ENCODE results near the gene CORO2B. TPM values are rescaled to one million over a fixed set of nuclear protein-coding genes. Genes with fewer than 3 reads are reported as not detected.

The CORO2B gene
- total and polyA plus RNA-seq, 10 donors, result 0.93 to 8.8 (median 3.6) TPM

- 86 to 93% (median 90%) methylated on average over 9 of the region's 9 CpGs for WGBS, 5 donors
- TF ChIP-seq POLR2A (IDR thresholded peaks at IDR 0.05), result no peak
- TF ChIP-seq POLR2AphosphoS5 (IDR thresholded peaks at IDR 0.05), result no peak
- no peak for TF ChIP-seq CTCF (IDR thresholded peaks at IDR 0.05 in 8 of 11, conservative IDR thresholded peaks at IDR 0.05 in 3 of 11)
- Histone ChIP-seq H3K36me3 (no peaks in the 10 kb centered on the region), H3K4me1 (peaks cover 0 to 50% (median 22%) of the 10 kb centered on the region in 6 donors), H3K27me3 (replicated peaks in 1 of 7) (peaks cover 0 to 6% (median 0%) of the 10 kb centered on the region in 7 donors), H3K4me3 (no peak overlapping the region), H3K27ac (no peak overlapping the region), H3K9me3 (no peaks in the 10 kb centered on the region)
- peak; percentile 33 for DNase-seq
- intact Hi-C loops (cut with DNase I; ENCODE audit: low total_unique reads), result no loop called here
Observed at GRCh38 chr15:68590721-68591389, 12.1 kb downstream of the CORO2B start.

- DNase-seq, result no peak
- peaks cover 0 to 6% (median 0%) of the 10 kb centered on the region in 7 donors for H3K27me3 ChIP-seq (replicated peaks in 1 of 7)
- no peak overlapping the region for H3K27ac ChIP-seq
- TF ChIP-seq CTCF (IDR thresholded peaks at IDR 0.05 in 8 of 11, conservative IDR thresholded peaks at IDR 0.05 in 3 of 11) (no peak), POLR2AphosphoS5 (IDR thresholded peaks at IDR 0.05) (no peak), POLR2A (IDR thresholded peaks at IDR 0.05) (no peak)
- H3K36me3 ChIP-seq, result no peaks in the 10 kb centered on the region
- peaks cover 0 to 43% (median 20%) of the 10 kb centered on the region in 6 donors for H3K4me1 ChIP-seq
- no peaks in the 10 kb centered on the region for H3K9me3 ChIP-seq
- no peak overlapping the region for H3K4me3 ChIP-seq
- intact Hi-C loops (cut with DNase I; ENCODE audit: low total_unique reads), result no loop called here
- WGBS, 5 donors, result 91 to 96% (median 91%) methylated on average over 4 of the region's 4 CpGs
Observed at GRCh38 chr15:68592054-68592453, 13.3 kb downstream of the CORO2B start.

- Histone ChIP-seq H3K4me3 (no peak overlapping the region), H3K27me3 (replicated peaks in 1 of 7) (peaks cover 0 to 6% (median 0%) of the 10 kb centered on the region in 7 donors), H3K4me1 (peaks cover 0 to 38% (median 19%) of the 10 kb centered on the region in 6 donors), H3K27ac (no peak overlapping the region), H3K36me3 (no peaks in the 10 kb centered on the region), H3K9me3 (no peaks in the 10 kb centered on the region)
- intact Hi-C loops (cut with DNase I; ENCODE audit: low total_unique reads), result no loop called here
- 91 to 100% (median 94%) methylated on average over 3 of the region's 3 CpGs for WGBS, 5 donors
- DNase-seq, result peak; percentile 11
- TF ChIP-seq CTCF (IDR thresholded peaks at IDR 0.05 in 8 of 11, conservative IDR thresholded peaks at IDR 0.05 in 3 of 11), result no peak
- no peak for TF ChIP-seq POLR2A (IDR thresholded peaks at IDR 0.05)
- no peak for TF ChIP-seq POLR2AphosphoS5 (IDR thresholded peaks at IDR 0.05)
Observed at GRCh38 chr15:68592544-68592943, 13.8 kb downstream of the CORO2B start.

- no peak overlapping the region for H3K27ac ChIP-seq
- TF ChIP-seq POLR2AphosphoS5 (IDR thresholded peaks at IDR 0.05), result no peak
- no peak for TF ChIP-seq POLR2A (IDR thresholded peaks at IDR 0.05)
- no peak for TF ChIP-seq CTCF (IDR thresholded peaks at IDR 0.05 in 8 of 11, conservative IDR thresholded peaks at IDR 0.05 in 3 of 11)
- H3K9me3 ChIP-seq, result no peaks in the 10 kb centered on the region
- no peak for DNase-seq
- intact Hi-C loops (cut with DNase I; ENCODE audit: low total_unique reads), result no loop called here
- H3K4me1 ChIP-seq, result peaks cover 0 to 36% (median 16%) of the 10 kb centered on the region in 6 donors
- peaks cover 0 to 6% (median 0%) of the 10 kb centered on the region in 7 donors for H3K27me3 ChIP-seq (replicated peaks in 1 of 7)
- WGBS, 5 donors, result 56 to 81% (median 71%) methylated on average over 1 of the region's 1 CpG
- H3K36me3 ChIP-seq, result no peaks in the 10 kb centered on the region
- H3K4me3 ChIP-seq, result no peak overlapping the region
Observed at GRCh38 chr15:68593341-68593740, 14.5 kb downstream of the CORO2B start.
